GM12878 (cell line): Measurements from ENCODE around the gene MAMDC4. TPM values are rescaled to one million over a fixed set of nuclear protein-coding genes. Genes with fewer than 3 reads are reported as not detected.

Experiments
- ATF3 ChIP-seq: IDR thresholded peaks from 2 replicates; pipeline ENCODE4 v1.6.1; 2011; ENCODE audit warnings: low read depth, mild to moderate bottlenecking, low read length, moderate library complexity, borderline replicate concordance; ENCODE audit errors: extremely low read depth
- E2F4 ChIP-seq: IDR thresholded peaks from 2 replicates; pipeline ENCODE4 v1.6.1; 2012; ENCODE audit warnings: low read depth, low read length, improper control_type of control experiment
- E4F1 ChIP-seq: fragments of 450-650 bp; IDR thresholded peaks from 2 replicates; pipeline ENCODE4 v1.6.1; 2018; ENCODE audit warnings: borderline replicate concordance, mild to moderate bottlenecking; ENCODE audit not compliant: partially characterized antibody
- FOXM1 ChIP-seq: IDR thresholded peaks from 2 replicates; pipeline ENCODE4 v1.6.1; 2012; ENCODE audit warnings: low read depth, mild to moderate bottlenecking, inconsistent platforms, low read length, moderate library complexity
- GABPA ChIP-seq: IDR thresholded peaks from 2 replicates; pipeline ENCODE4 v1.6.1; 2014; ENCODE audit warnings: antibody characterized with exemption, low read depth, mild to moderate bottlenecking, inconsistent platforms
- HDAC6 ChIP-seq: fragments of 200-600 bp; sonication (generic); IDR thresholded peaks from one replicate; pipeline ENCODE4 v1.8.0; 2017; ENCODE audit warnings: antibody characterized with exemption; ENCODE audit not compliant: unreplicated experiment
- KAT2A ChIP-seq: conservative IDR thresholded peaks from 2 replicates; pipeline ENCODE4 v1.6.1; 2011; ENCODE audit warnings: low read depth, low read length; ENCODE audit not compliant: control insufficient read depth
- KDM1A ChIP-seq: fragments of 200-600 bp; sonication (generic); IDR thresholded peaks from 2 replicates; pipeline ENCODE4 v1.6.1; 2016; ENCODE audit warnings: borderline replicate concordance
- LARP7 ChIP-seq: fragments of 450-650 bp; IDR thresholded peaks from 2 replicates; pipeline ENCODE4 v1.6.1; 2017; ENCODE audit warnings: mild to moderate bottlenecking
- MAX ChIP-seq: IDR thresholded peaks from 2 replicates; pipeline ENCODE4 v1.6.1; 2012; ENCODE audit warnings: low read depth, low read length, improper control_type of control experiment
- MTA3 ChIP-seq: IDR thresholded peaks from 2 replicates; pipeline ENCODE4 v1.6.1; 2012; ENCODE audit warnings: low read length, inconsistent platforms, borderline replicate concordance
- NBN ChIP-seq: fragments of 450-650 bp; IDR thresholded peaks from 2 replicates; pipeline ENCODE4 v1.6.1; 2016
- NR2F1 ChIP-seq: fragments of 450-650 bp; conservative IDR thresholded peaks from 2 replicates; pipeline ENCODE4 v1.6.1; 2017; ENCODE audit warnings: mild to moderate bottlenecking
- POLR2A ChIP-seq: IDR thresholded peaks from 2 replicates; pipeline ENCODE4 v1.6.1; 2011; ENCODE audit warnings: low read depth, mild to moderate bottlenecking, low read length
- RUNX3 ChIP-seq: IDR thresholded peaks from 2 replicates; pipeline ENCODE4 v1.6.1; 2012; ENCODE audit warnings: low read length, inconsistent platforms
- SIN3A ChIP-seq: IDR thresholded peaks from 2 replicates; pipeline ENCODE4 v1.6.1; 2012; ENCODE audit warnings: low read depth, low read length, improper control_type of control experiment
- SUZ12 ChIP-seq: fragments of 200-600 bp; sonication (generic); IDR thresholded peaks from one replicate; pipeline ENCODE4 v1.6.1; 2018; ENCODE audit warnings: antibody characterized with exemption, mild to moderate bottlenecking; ENCODE audit not compliant: unreplicated experiment
- TAF1 ChIP-seq: IDR thresholded peaks from 2 replicates; pipeline ENCODE4 v1.6.1; 2011; ENCODE audit warnings: mild to moderate bottlenecking, low read depth, low read length, borderline replicate concordance
- TBL1XR1 ChIP-seq: IDR thresholded peaks from 2 replicates; pipeline ENCODE4 v1.6.1; 2012; ENCODE audit warnings: low read depth, low read length, improper control_type of control experiment
- WRNIP1 ChIP-seq: IDR thresholded peaks from 2 replicates; pipeline ENCODE4 v1.6.1; 2011; ENCODE audit warnings: low read depth, low read length, improper control_type of control experiment, borderline replicate concordance
- ZBTB40 ChIP-seq: fragments of 450-650 bp; IDR thresholded peaks from 2 replicates; pipeline ENCODE4 v1.6.1; 2016; ENCODE audit warnings: mild to moderate bottlenecking, moderate library complexity, borderline replicate concordance
- polyA plus RNA-seq, 11 experiments: library from polyadenylated mRNA; depleted of rRNA in 4 of 11; unstranded in 6 of 11; stranded (reverse) in 5 of 11; fragments of >200 nt; fragmentation: Nextera tagmentation in 4 of 11; fragmentation: Illumina TruSeq in 1 of 11; extraction: Ambion mirVana in 4 of 11; extraction: Trizol in 1 of 11; gene quantifications; 1 replicate in 1 of 11; 2 replicates in 10 of 11; pipeline versions ENCODE4 v1.2.1 to v1.2.3, GENCODE V29; 2011 to 2016; ENCODE audit warnings: inconsistent platforms in 2 of 11, missing spikeins in 2 of 11, low read depth in 1 of 11
- total RNA-seq, 4 experiments: library from RNA; depleted of rRNA in 3 of 4; stranded (reverse); fragments of >200 nt in 3 of 4; fragmentation: Illumina TruSeq in 1 of 4; extraction: Trizol in 1 of 4; gene quantifications; 2 replicates each; pipeline versions ENCODE4 v1.2.1 to v1.2.3, GENCODE V29; 2013 to 2021

Gene MAMDC4
- total and polyA plus RNA-seq, 10 of the 15 experiments (the other 5 are each of a cell fraction or from before 2014, with no cell fraction given), result 0.22 to 5.7 (median 2.4) TPM; not detected in 1

- no peak; the same call in 1 of the 2 replicates for TF ChIP-seq ZBTB40
- peak; percentile 73 for TF ChIP-seq E4F1
- peak; percentile 72 for TF ChIP-seq TAF1
- no peak for TF ChIP-seq NR2F1
- peak; percentile 27; the same call in 1 of the 2 replicates for TF ChIP-seq RUNX3
- no peak for TF ChIP-seq GABPA
- TF ChIP-seq MAX, result no peak; the same call in 1 of the 2 replicates
- no peak for TF ChIP-seq LARP7
- peak; percentile 92 for TF ChIP-seq POLR2A
- TF ChIP-seq FOXM1, result no peak
- TF ChIP-seq KDM1A, result no peak
- TF ChIP-seq HDAC6, result no peak
- peak; percentile 22; the same call in 1 of the 2 replicates for TF ChIP-seq SIN3A
- no peak for TF ChIP-seq SUZ12
- TF ChIP-seq E2F4, result no peak
- TF ChIP-seq NBN, result 0 out of 2 replicates have a peak, but pooled peaks have one; percentile 44
- TF ChIP-seq MTA3, result no peak
- TF ChIP-seq WRNIP1, result no peak
- no peak for TF ChIP-seq TBL1XR1
- no peak for TF ChIP-seq ATF3
- TF ChIP-seq KAT2A, result no peak
Measured at GRCh38 chr9:136849038-136849959, 2.8 kb upstream of the MAMDC4 start, which contains the start of gene PHPT1 (continued).
